Measurements from ENCODE around the gene ERVFRD-1. TPM values are rescaled to one million over a fixed set of nuclear protein-coding genes. Genes with fewer than 3 reads are reported as not detected.

Gene ERVFRD-1
- total RNA-seq, 1 donor from 2014 or later = 0.05 TPM

DNA sequence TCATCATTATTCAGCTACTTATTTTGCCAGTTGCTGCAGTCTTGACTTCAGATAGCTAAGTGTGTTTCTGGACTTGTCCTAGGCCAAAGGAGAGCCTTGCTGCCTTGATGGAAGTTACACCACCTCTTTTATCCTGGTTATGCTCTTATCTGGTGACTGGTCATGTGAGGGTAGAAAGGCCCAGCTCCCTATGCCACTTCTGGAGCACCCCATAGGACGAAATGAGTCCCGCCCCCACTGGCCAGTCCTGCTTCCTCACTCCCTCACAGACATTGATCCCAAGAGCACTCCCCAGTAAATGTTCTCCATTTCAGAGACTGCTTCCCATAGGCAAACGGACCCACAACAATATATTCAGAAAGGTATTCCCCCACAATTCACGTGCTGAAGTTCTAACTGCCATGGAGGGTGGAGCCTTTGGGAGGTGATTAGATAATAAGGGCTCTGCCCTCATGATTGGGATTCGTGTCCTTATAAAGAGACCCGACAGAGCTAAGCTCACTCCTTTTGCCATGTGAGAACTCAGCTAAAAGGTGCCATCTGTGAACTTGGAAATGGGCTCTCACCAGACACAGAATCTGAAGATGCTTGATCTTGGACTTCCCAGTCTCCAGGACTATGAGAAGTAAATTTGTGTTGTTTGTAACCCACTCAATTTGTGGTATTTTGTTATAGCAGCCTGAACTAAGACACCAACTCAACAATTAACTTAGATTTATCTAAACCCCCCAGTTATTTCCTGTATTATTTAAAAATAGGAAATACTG, 45.9 kb downstream of the ERVFRD-1 start:
- ATAC-seq (ENCODE audit: poor library complexity) (no peak), DNase-seq (no peak)
- intact Hi-C loops (cut with DNase I) = loop anchor here (5.0 to 10.0 kb wide), 2 partner anchors 113 to 591 kb away; no protein-coding TSS in a partner anchor

DNA sequence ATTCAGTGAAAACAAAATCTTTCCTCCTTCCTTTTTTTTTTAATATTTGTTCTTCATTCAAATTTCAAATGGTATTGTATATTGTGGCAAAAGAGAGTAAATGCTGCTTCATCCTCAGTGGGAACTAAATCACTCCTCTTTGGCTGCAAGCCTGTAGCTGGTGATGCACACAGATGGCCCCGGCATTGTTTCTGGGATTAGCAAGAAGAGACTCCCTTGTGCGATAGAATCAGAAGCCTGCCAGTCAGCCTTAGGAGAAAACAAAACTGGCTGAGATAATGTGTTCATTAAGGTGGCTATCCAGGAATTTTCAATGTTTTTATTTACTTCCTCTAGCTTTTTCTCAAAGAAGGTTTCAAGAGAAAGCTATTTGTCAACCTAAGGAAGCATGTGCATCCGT, 46.7 kb downstream of the ERVFRD-1 start:
- DNase-seq (no peak), ATAC-seq (ENCODE audit: poor library complexity) (no peak)
- intact Hi-C loops (cut with DNase I) = loop anchor here (5.0 to 10.0 kb wide), 2 partner anchors 113 to 590 kb away; no protein-coding TSS in a partner anchor

DNA sequence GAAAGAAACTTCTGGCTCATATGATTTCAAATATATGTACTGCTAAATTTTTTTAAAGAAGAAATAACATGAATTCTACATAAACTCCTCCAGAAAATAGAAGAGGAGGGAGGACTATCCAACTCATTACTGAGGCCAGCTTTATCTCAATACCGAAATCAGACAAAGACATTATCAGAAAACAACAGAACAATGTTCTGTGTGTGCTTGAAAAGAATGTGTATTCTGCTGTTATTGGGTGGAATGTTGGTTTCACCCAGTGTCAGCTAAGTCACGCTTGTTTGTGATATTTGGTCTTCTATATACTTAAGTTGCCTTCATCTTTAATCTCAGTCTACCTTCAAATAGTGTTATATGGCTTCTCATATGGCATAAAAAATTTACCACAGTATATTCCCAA, 48.8 kb downstream of the ERVFRD-1 start:
- intact Hi-C loops (cut with DNase I) = loop anchor here (10.0 kb wide), 1 partner anchor 588 kb away; no protein-coding TSS in a partner anchor

DNA sequence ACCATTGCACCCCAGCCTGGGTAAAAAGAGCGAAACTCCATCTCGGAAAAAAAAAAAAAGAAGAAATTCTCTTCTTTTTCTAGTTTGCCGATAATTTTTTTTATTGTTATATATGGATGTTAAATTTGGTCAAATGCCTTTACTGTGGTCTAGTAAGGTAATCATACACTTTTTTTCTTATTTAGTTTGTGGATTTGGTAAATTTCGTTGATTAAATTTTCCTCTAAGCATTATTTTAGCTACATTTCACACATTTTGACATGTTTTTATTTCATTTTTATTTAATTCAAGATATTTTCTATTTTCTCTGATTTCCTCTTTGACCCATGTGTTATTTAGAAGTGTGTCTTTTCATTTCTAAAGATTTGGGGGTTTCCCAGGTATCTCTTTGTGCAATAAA, 49.4 kb downstream of the ERVFRD-1 start:
- DNase-seq (no peak), ATAC-seq (ENCODE audit: poor library complexity) (no peak)
- intact Hi-C loops (cut with DNase I) = loop anchor here (10.0 kb wide), 1 partner anchor 587 kb away; no protein-coding TSS in a partner anchor

More for the DNA sequence above, 48.8 kb downstream of the ERVFRD-1 start:
- DNase-seq = no peak
- ATAC-seq (ENCODE audit: poor library complexity) = no peak

DNA sequence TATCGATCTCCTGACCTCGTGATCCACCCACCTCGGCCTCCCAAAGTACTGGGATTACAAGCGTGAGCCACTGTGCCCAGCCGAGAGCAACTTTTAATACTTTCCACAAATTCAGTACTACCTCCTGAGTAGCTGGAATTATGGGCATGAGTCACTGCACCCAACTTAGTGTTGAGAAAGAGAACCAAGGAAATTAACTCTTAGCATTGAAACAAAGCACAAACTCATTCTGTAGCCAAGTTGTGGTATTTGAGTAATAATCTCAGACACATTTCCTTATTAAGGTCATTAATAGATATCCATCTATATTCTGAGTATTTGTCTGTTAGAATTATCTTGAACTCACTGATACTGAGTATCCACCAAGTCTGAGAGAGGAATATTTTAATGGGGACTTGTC, 53.1 kb downstream of the ERVFRD-1 start:
- intact Hi-C loops (cut with DNase I) = no loop called here

DNA sequence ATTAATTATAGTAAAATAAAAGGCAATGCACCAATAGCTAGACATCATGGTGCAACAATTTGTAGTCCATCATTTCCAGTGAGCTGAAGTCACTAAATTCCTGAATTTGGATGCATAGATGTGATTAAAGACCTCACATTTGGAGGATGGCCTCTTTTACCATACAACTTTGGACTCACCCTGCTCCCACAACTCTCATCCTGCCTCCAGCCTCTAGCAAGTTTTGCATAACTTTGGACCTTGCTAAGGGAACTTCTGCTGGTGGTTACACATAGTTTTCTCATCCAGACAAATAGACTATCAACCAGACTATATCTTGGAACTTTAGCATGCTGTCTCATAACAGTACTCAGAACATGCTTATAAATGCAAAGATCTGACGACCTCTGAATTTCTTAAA, 54.7 kb downstream of the ERVFRD-1 start:
- ATAC-seq (ENCODE audit: poor library complexity) (no peak), DNase-seq (no peak)
- intact Hi-C loops (cut with DNase I) = no loop called here

More for the DNA sequence above, 53.1 kb downstream of the ERVFRD-1 start:
- no peak for ATAC-seq (ENCODE audit: poor library complexity)
- DNase-seq = no peak

DNA sequence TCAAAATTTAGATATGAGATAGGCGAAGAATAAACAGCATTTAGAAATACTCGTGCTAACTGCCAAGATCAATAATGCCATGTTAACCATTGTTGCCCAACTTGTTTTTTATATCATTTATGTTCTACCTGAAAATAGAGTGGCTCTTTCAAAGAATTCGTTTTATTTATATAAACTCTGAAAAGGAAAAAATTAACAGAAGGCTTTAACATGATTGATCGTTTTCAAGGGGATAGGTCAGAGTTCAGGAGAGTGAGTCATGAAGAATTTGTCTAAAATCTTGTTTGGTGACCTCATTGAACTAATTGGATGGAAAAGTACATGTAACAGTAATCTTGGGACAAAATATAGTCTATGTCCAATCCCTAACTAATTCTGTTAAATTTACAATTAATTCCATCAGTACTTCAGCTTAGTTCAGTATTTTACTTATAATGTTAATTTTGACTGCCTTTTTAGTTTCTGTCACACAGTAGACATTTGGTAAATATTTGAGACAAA, 56.3 kb downstream of the ERVFRD-1 start:
- intact Hi-C loops (cut with DNase I) = no loop called here
- no peak for ATAC-seq (ENCODE audit: poor library complexity)
- no peak for DNase-seq

DNA sequence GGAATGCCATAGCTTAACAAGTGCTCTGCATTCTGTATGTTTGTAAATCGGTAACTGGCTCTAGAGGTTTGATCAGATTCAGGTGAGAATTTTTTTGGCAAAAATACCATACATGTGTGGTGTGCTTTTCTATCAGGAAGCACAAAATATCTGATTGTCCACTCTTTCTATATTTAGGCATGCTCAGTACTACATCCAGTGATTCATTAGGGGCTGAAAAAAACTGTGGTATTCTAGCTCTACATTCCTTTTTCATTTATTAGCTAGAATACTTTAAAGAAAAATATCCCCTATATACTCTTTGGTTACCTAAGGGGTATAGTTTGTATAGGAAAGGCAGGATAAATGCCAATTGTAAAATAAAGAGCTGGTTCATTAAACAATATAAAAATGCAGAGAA, 56.8 kb downstream of the ERVFRD-1 start:
- DNase-seq (no peak), ATAC-seq (ENCODE audit: poor library complexity) (no peak)
- intact Hi-C loops (cut with DNase I) = no loop called here

DNA sequence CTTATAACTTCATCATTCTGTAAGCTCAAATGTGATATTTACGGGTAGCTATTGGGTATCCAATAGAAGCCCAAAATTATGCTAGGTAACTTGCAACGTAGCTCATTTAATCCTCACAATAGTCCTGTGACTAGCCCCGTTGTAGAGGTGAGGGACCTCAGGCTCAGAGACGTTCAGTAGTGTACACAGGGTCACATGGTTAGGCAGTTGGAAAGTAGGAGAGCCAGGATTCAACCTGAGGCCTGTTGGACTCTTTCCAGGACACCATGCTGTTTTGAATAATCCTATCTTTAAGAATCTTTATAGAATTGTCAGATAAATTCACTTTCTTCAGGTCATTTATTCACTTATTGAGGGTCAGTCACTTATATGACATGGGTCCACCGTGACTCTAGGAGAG, 58.2 kb downstream of the ERVFRD-1 start:
- no peak for ATAC-seq (ENCODE audit: poor library complexity)
- no peak for DNase-seq
- intact Hi-C loops (cut with DNase I) = no loop called here

Other genes starting within 250 kb of the ERVFRD-1 start
- not detected for gene GCM2, start 229.7 kb downstream of the ERVFRD-1 start, total RNA-seq
- 0.75 TPM for gene SYCP2L, start 224.7 kb downstream of the ERVFRD-1 start, total RNA-seq
- gene ELOVL2, start 67.4 kb downstream of the ERVFRD-1 start, total RNA-seq = 1.1 TPM
- gene SMIM13, start 17.9 kb downstream of the ERVFRD-1 start, total RNA-seq = 11.8 TPM
- 23.7 TPM for gene NEDD9, start 120.9 kb upstream of the ERVFRD-1 start, total RNA-seq